GM12864 (cell line): ENCODE data around the gene PPM1B.
"Not testable (repeated sequence)": the region's sequence is repeated elsewhere in the genome, so short reads cannot be mapped to it uniquely, and the experiment has no call there.

Experiments used
- DNase-seq: peaks from one replicate; pipeline ENCODE4 v3.0.0-alpha.2; 2011; ENCODE audit warnings: low read depth
- H3K4me3 ChIP-seq: 2 replicates; pipeline ENCODE4 v1.5.1; 2011; ENCODE audit warnings: mild to moderate bottlenecking, low read depth, low read length, control low read depth
- CTCF ChIP-seq: IDR thresholded peaks from 2 replicates; pipeline ENCODE4 v1.5.1; 2011; ENCODE audit warnings: low read depth, mild to moderate bottlenecking, moderate library complexity, low read length, control low read depth, inconsistent platforms; ENCODE audit errors: missing control alignments

PPM1B gene

DNA sequence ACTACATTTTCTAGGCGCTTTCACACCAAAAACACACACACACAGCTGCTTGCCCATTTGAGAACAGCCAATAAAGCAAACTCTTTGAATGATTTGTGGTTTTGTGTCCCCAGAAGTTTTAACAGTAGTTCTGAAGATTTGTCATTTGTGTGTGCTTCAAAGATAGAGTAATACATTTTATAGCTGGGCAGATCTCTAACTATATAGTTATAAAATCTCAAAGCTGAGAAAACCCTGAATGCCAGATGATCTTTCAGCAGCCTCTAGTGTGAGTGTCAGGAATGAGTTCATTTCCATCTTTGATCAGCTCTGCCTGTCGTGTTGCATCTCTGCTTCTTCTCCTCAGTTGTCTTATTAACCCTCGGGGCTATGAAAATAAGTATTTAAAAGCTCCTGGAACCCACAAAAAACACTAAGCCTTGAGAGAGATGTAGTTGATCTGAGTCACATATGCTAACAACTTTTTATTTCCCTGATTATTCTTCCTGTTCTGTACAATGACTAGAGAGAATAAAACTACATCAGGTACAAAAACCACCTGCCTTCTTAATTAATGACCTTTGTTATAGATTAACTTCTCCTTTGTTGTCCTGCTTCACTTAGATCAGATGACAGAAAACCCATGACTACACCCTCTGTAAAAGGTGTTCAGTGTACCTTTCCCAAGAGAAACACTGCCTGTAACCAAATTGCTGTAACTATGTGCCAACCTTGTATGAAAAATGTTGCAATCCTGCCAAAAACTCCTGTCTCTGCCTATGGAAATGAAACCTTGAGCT, 76.6 kb downstream of the PPM1B start:
- DNase-seq, result no peak
- no peak overlapping the region for H3K4me3 ChIP-seq
- TF ChIP-seq CTCF, result no peak

GRCh38 chr2:44246436-44246835, 77.8 kb downstream of the PPM1B start:
- H3K4me3 ChIP-seq, result no peak overlapping the region
- DNase-seq, result no peak
- no peak for TF ChIP-seq CTCF

- no peak for TF ChIP-seq CTCF
- no peak overlapping the region for H3K4me3 ChIP-seq
- DNase-seq, result no peak
Observed at GRCh38 chr2:44246840-44247369, 78.2 kb downstream of the PPM1B start.

GRCh38 chr2:44247924-44248323, 79.2 kb downstream of the PPM1B start:
- H3K4me3 ChIP-seq, result no peak overlapping the region
- DNase-seq, result no peak
- peak; percentile 17 for TF ChIP-seq CTCF

- not testable (repeated sequence) for DNase-seq, H3K4me3 ChIP-seq
Observed at GRCh38 chr2:44249269-44249668, 80.6 kb downstream of the PPM1B start.

DNA sequence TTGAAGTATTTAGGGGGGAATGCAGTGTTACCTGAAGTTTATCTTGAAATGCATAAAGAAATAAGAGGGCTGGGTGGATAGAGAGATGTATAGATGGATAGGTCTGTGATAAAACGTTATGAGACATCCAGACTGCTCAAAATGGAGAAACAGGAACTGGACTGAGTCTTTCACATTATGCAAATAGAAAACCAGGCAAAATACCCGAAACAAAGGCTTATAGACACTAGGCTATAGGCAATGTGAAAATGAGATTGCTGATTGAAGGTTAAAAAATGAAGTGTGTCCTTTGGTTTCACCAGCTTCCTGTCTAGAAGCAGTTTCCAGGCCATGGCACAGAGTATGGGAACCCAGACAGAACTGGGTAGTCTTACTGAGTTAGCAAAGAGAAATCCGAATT, 81.7 kb downstream of the PPM1B start:
- no peak overlapping the region for H3K4me3 ChIP-seq
- TF ChIP-seq CTCF, result no peak
- peak; percentile 19 for DNase-seq

DNA sequence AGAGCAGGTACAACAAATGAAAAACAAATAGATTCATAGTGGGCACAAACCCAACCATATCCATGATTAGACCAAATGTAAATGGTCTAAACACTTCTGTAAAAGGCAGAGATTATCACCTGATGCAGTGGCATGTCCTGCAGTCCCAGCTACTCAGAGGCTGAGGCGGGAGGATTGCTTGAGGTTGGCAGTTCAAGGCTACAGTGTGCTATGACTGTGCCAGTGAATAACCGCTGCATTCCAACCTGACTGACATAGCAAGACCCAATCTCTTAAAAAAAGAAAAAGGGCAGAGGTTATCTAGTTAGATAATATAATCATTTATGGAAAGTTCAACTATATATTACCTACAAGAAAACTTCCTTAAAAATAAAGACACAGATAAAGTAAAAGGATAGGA, 85.3 kb downstream of the PPM1B start:
- no peak for TF ChIP-seq CTCF
- DNase-seq, result no peak
- H3K4me3 ChIP-seq, result no peak overlapping the region

- not testable (repeated sequence) for DNase-seq, H3K4me3 ChIP-seq
Observed at GRCh38 chr2:44255704-44256103, 87.0 kb downstream of the PPM1B start.

DNA sequence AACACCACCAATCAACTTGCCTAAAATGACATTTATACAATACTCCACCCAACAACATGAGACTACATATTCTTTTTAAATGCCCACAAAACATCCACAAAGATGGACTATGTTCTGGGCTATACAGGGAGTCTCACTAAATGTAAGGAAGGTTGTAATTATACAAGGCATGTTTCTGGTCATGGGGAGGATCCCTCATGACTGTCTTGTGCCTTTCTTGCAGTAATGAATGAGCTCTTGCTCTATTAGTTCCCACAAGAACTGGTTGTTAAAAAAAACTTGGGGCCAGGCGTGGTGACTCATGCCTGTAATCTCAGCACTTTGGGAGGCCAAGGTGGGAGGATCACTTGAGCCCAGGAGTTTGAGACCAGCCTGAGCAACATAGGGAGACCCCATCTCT, 89.1 kb downstream of the PPM1B start:
- H3K4me3 ChIP-seq, DNase-seq: not testable (repeated sequence)
